ENCODE results near the gene PTPN13.

DNA sequence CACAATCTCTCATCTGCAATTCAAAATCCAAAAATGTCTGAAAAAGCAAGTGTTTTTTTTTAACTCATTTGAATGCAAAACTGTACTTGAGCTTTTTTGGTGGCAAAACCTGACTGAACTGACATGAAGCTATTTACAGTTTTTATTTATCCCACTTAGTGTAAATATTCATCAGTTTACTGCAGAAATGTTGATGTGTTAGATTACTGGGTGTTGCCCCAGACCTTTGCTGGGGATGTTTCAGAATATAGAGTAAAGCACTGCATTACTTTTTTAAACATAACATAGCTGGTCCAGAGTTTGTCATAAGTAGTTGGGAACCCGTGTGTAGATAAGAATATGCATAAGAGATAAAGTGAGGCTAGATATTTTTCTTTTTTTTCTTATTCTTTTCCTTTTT is 27.3 kb downstream of the PTPN13 start:
- TF ChIP-seq, protein P1, sequence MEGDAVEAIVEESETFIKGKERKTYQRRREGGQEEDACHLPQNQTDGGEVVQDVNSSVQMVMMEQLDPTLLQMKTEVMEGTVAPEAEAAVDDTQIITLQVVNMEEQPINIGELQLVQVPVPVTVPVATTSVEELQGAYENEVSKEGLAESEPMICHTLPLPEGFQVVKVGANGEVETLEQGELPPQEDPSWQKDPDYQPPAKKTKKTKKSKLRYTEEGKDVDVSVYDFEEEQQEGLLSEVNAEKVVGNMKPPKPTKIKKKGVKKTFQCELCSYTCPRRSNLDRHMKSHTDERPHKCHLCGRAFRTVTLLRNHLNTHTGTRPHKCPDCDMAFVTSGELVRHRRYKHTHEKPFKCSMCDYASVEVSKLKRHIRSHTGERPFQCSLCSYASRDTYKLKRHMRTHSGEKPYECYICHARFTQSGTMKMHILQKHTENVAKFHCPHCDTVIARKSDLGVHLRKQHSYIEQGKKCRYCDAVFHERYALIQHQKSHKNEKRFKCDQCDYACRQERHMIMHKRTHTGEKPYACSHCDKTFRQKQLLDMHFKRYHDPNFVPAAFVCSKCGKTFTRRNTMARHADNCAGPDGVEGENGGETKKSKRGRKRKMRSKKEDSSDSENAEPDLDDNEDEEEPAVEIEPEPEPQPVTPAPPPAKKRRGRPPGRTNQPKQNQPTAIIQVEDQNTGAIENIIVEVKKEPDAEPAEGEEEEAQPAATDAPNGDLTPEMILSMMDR (IDR thresholded peaks at IDR 0.05) = no peak
- no peak for TF ChIP-seq POLR2A (IDR thresholded peaks at IDR 0.05; ENCODE audit: low read depth)
- TF ChIP-seq EP300 (IDR thresholded peaks at IDR 0.05) = no peak
- no peak for TF ChIP-seq POLR2AphosphoS5 (IDR thresholded peaks at IDR 0.05)

Data from esophagus muscularis mucosa (tissue), 4 donors.